SK-N-MC (cell line): Measurements from ENCODE around the gene VEZF1.

ENCODE experiments used
- EZH2 ChIP-seq: fragments of 200-600 bp; sonication (generic); IDR thresholded peaks from one replicate; pipeline ENCODE4 v1.6.1; 2017; ENCODE audit warnings: antibody characterized with exemption
- FOXP2 ChIP-seq: optimal IDR thresholded peaks from 2 replicates; pipeline ENCODE3; 2011; ENCODE audit warnings: mild to moderate bottlenecking, moderate library complexity; ENCODE audit not compliant: insufficient read depth; ENCODE audit errors: extremely low read length, control extremely low read depth
- POLR2AphosphoS5 ChIP-seq: IDR thresholded peaks from 2 replicates; pipeline ENCODE4 v1.6.1; 2012; ENCODE audit warnings: mild to moderate bottlenecking, low read depth, low read length, borderline replicate concordance

DNA sequence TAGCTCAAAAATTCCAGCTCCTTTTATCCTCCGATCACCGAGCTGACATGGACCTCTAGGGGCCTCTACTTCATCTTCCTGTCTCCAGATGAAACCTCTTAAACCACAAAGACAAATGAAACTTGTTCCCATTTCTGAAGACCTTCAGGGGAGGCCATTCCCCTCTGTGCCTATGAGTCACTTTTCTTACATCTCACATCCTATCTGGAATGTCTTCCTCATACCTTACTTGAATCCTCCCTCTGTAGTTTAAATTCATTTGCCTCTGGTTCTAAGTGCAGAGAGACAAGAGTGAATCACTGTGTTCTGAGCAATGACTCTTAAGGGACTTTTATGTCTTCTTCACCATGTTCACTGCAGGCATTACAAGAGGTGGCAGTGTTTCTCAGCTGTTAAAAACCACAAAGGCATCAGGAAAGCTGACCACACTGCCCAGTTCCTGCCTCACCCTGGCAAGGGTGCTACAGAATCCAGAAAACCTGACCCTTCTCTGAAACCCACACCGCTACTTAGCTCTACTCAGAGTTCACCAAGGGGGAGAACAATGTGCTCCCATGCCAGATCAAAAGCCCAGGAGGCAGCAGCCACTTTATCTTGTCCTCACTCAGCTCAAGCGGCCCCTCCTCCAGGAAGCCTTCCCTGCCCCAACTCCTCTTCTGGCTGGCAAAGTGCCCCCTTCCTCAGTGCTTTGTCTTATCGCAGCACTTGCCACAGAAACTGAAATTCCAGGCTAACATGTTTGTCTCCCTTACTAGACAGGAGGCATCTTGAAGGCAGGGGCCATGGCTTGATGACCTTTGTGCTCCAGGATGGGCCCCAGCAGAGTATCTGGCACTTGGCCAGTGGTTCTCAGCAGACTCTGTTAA is 39.3 kb downstream of the VEZF1 start:
- no peak for TF ChIP-seq EZH2
- no peak for TF ChIP-seq POLR2AphosphoS5
- TF ChIP-seq FOXP2, result no peak
